Activated T-cell treated with anti-CD3 and anti-CD28 coated beads for 48 hours (primary cell): ENCODE results near the gene MEIOC.

Source experiments
- DNase-seq: peaks from one replicate; pipeline ENCODE4 v3.0.0-alpha.2; 2020; ENCODE audit warnings: low read depth

MEIOC gene

DNA sequence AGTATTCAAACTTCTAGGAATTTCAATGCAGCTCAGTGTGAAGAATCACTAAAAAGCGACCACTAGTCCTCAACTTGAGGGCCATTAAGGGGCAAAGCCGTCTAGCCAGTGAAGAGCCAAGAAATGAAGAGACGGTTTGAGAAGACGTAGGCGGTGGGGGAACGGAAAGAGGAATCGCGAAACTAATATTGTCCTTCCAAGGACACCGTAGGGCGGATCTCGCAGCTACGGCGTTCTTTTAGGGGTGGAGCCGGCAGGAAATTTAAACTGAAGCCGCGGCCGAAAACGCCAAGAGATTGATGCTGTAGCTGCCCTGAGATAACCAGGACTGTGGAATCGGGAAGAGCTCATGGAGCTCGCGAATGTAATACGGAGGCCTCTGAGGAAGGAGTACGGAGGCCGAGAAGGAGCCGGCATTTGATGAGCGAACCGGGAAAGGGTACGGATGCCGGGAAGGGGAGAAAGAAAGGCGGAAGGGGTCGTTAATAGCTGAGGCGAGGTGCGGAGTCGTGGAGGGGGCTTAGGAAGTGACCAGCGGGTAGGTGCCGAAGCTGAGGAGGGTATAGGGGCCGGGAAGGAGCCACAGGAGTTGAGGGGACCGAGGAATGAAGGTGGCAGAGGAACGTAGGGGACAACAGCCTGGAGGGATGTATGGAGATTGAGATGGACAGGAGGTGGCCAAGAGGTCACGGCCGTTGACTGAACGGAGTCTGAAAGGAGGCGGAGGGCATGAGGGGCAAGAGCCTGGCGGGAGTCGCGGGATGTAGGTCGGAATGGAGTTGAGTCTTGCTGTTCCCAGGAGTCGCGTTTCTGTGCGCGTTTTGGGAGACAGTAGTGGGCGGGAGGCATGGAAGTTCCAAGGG, 52.4 kb downstream of the MEIOC start, which contains the start of gene DBF4B:
DBF4B (plus strand) TSS at position 265 of the 863 bp plus-strand sequence; CDS start at position 421, 156 bp downstream.
- peak; percentile 70 for DNase-seq

GRCh38 chr17:44719444-44719843, 63.2 kb downstream of the MEIOC start:
- no peak for DNase-seq

DNA sequence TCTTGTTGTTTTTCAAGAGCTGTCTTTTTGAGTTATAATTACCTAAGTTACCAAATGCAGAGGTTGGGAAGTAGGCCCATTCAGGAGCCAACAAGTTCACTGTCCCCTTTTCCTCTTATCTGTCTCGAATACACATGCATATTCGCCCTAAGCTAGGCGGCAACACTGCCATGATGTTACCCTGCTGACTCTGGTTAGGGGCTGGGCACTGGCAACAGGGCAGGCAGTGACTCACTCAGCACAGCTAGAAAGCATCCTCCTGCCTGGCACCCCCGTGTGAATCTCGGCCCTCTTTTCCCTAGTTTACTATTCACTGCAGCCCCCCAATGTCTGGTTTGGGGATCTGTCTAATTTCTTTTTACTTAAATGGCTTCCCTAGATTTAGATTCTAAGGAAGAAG, 66.0 kb downstream of the MEIOC start:
- DNase-seq = no peak
